SK-N-SH (cell line): ENCODE measurements around the gene AHCYL2. TPM values are rescaled to one million over a fixed set of nuclear protein-coding genes. Genes with fewer than 3 reads are reported as not detected.

Experiments used
- CTCF ChIA-PET: fragments of 300-600, 350-600 bp; formaldehyde crosslinking; extraction: SDS; loops from one replicate; lab custom pipeline; 2021; lab: Yijun Ruan, JAX
- POLR2A ChIA-PET: fragments of 350-600 bp; sonication (Branson Sonifier 250); formaldehyde crosslinking; extraction: SDS; loops from one replicate; lab custom pipeline; 2020; ENCODE audit warnings: antibody characterized with exemption, inconsistent platforms; lab: Yijun Ruan, JAX
- DNase-seq: peaks from one replicate; pipeline ENCODE4 v3.0.0; 2012
- H2AFZ ChIP-seq: fragments of 200-600 bp; sonication (generic); 2 replicates; pipeline ENCODE4 v1.8.1; 2016; ENCODE audit warnings: antibody characterized with exemption, mild to moderate bottlenecking, low read depth
- H3F3A ChIP-seq: fragments of 200-600 bp; sonication (generic); replicated peaks from 2 replicates; pipeline ENCODE3; 2016; ENCODE audit warnings: antibody characterized with exemption, mild to moderate bottlenecking; ENCODE audit not compliant: insufficient read depth
- H3K27ac ChIP-seq, 2 experiments: fragments of 200-500 bp in 1 of 2; fragments of 200-600 bp in 1 of 2; sonication (Bioruptor generic) in 1 of 2; sonication (generic), shearing (Covaris generic) in 1 of 2; 2 replicates each; pipeline versions ENCODE4 v1.5.1 to v1.6.1; 2014 to 2016; ENCODE audit warnings: low read depth in 2 of 2, inconsistent platforms in 1 of 2, low read length in 1 of 2, mild to moderate bottlenecking in 1 of 2, mixed read lengths in 1 of 2
- H3K27me3 ChIP-seq: fragments of 200-600 bp; sonication (generic), shearing (Covaris generic); 2 replicates; pipeline ENCODE4 v1.6.1; 2016; ENCODE audit warnings: mixed run types; ENCODE audit not compliant: insufficient read depth
- H3K36me3 ChIP-seq, 2 experiments: fragments of 200-500 bp in 1 of 2; fragments of 200-600 bp in 1 of 2; sonication (Bioruptor generic) in 1 of 2; sonication (generic) in 1 of 2; replicated peaks in 1 of 2; 2 replicates each; pipeline versions ENCODE3 to v1.5.1; 2014 to 2016; ENCODE audit warnings: low read length in 1 of 2, mild to moderate bottlenecking in 1 of 2; ENCODE audit not compliant: insufficient read depth in 2 of 2, control insufficient read depth in 1 of 2
- H3K4me1 ChIP-seq, 2 experiments: fragments of 200-500 bp in 1 of 2; fragments of 200-600 bp in 1 of 2; sonication (Bioruptor generic) in 1 of 2; sonication (generic), shearing (Covaris generic) in 1 of 2; 2 replicates each; pipeline versions ENCODE4 v1.5.1 to v1.6.1; 2014 to 2016; ENCODE audit warnings: low read depth in 1 of 2, low read length in 1 of 2, mixed run types in 1 of 2; ENCODE audit not compliant: insufficient read depth in 2 of 2, control insufficient read depth in 1 of 2
- H3K4me2 ChIP-seq: fragments of 200-600 bp; sonication (generic), shearing (Covaris generic); 2 replicates; pipeline ENCODE4 v1.6.1; 2017; ENCODE audit warnings: mixed run types
- H3K4me3 ChIP-seq, 2 experiments: fragments of 200-500 bp in 1 of 2; fragments of 200-600 bp in 1 of 2; sonication (Bioruptor generic) in 1 of 2; sonication (generic), shearing (Covaris generic) in 1 of 2; 2 replicates each; pipeline versions ENCODE4 v1.5.1 to v1.8.1; 2014 to 2016; ENCODE audit warnings: low read depth in 2 of 2, inconsistent platforms in 1 of 2, low read length in 1 of 2, mild to moderate bottlenecking in 1 of 2, mixed read lengths in 1 of 2, moderate library complexity in 1 of 2
- H3K79me2 ChIP-seq: fragments of 200-600 bp; sonication (generic); 2 replicates; pipeline ENCODE4 v1.8.1; 2017; ENCODE audit warnings: mild to moderate bottlenecking; ENCODE audit not compliant: insufficient read depth
- H3K9ac ChIP-seq: fragments of 200-600 bp; sonication (generic); 2 replicates; pipeline ENCODE4 v1.6.1; 2017; ENCODE audit warnings: mixed run types
- H3K9me2 ChIP-seq: fragments of 200-600 bp; sonication (generic); 2 replicates; pipeline ENCODE4 v1.6.1; 2017; ENCODE audit warnings: mixed run types
- H3K9me3 ChIP-seq: fragments of 200-600 bp; sonication (generic); 2 replicates; pipeline ENCODE4 v1.6.1; 2017; ENCODE audit warnings: mixed run types, mild to moderate bottlenecking, moderate library complexity
- H4K20me1 ChIP-seq: fragments of 200-600 bp; sonication (generic); 2 replicates; pipeline ENCODE4 v1.6.1; 2017; ENCODE audit warnings: mild to moderate bottlenecking, mixed run types; ENCODE audit not compliant: insufficient read depth
- ELF1 ChIP-seq: IDR thresholded peaks from 2 replicates; pipeline ENCODE4 v1.4.0; 2012
- MAX ChIP-seq: IDR thresholded peaks from 2 replicates; pipeline ENCODE4 v1.4.0; 2012; ENCODE audit warnings: low read depth
- NFIC ChIP-seq: IDR thresholded peaks from 2 replicates; pipeline ENCODE4 v1.4.0; 2012; ENCODE audit warnings: borderline replicate concordance
- POLR2AphosphoS5 ChIP-seq: IDR thresholded peaks from 2 replicates; pipeline ENCODE4 v1.6.1; 2012; ENCODE audit warnings: low read depth, low read length
- RAD21 ChIP-seq: IDR thresholded peaks from 2 replicates; pipeline ENCODE4 v1.6.1; 2012; ENCODE audit warnings: mild to moderate bottlenecking, low read length
- REST ChIP-seq: IDR thresholded peaks from 2 replicates; pipeline ENCODE4 v1.6.1; 2012; ENCODE audit warnings: mild to moderate bottlenecking, low read depth, low read length, moderate library complexity
- RFX5 ChIP-seq: IDR thresholded peaks from 2 replicates; pipeline ENCODE4 v1.6.1; 2012; ENCODE audit warnings: mild to moderate bottlenecking, improper control_type of control experiment, low read length
- ZBTB33 ChIP-seq: IDR thresholded peaks from 2 replicates; pipeline ENCODE4 v1.4.0; 2012; ENCODE audit warnings: low read depth, borderline replicate concordance
- WGBS: methylation state at CpG from one replicate; pipeline ENCODE4 v1.1.6; 2017; ENCODE audit warnings: low lambda C conversion rate; 5-methylcytosine and 5-hydroxymethylcytosine counted together
- polyA plus RNA-seq, 3 experiments: library from polyadenylated mRNA; depleted of rRNA; stranded (reverse); fragments of >200 nt; gene quantifications; 2 replicates each; pipeline ENCODE4 v1.2.3, GENCODE V29; 2012

AHCYL2 gene
- polyA plus RNA-seq, 1 of the 3 experiments (the other 2 are of a cell fraction), result 20.4 TPM

- Histone ChIP-seq H3K79me2 (no peaks in the 10 kb centered on the region), H3K4me2 (no peak overlapping the region)
Observed at GRCh38 chr7:129454249-129454551, 229.4 kb downstream of the AHCYL2 start.

GRCh38 chr7:129456421-129456820, 231.6 kb downstream of the AHCYL2 start:
- H3K9me2 ChIP-seq, result no peaks in the 10 kb centered on the region
- H3K36me3 ChIP-seq, result peaks cover 10 to 31% of the 10 kb centered on the region in 2 experiments
- no peaks in the 10 kb centered on the region for H3K9me3 ChIP-seq
- H3K27me3 ChIP-seq, result no peaks in the 10 kb centered on the region
- H3K27ac ChIP-seq, result no peak overlapping the region
- H3F3A ChIP-seq, result no peaks in the 10 kb centered on the region
- no peak overlapping the region for H3K4me3 ChIP-seq
- H3K79me2 ChIP-seq, result no peaks in the 10 kb centered on the region
- no peaks in the 10 kb centered on the region for H4K20me1 ChIP-seq
- 91% methylated on average over 10 of the region's 10 CpGs for WGBS
- H3K4me2 ChIP-seq, result no peak overlapping the region
- H3K9ac ChIP-seq, result no peak overlapping the region
- ChIA-PET POLR2A (no interaction called here), CTCF (no interaction called here)
- no peak for DNase-seq
- H2AFZ ChIP-seq, result no peak overlapping the region
- no peak for TF ChIP-seq RAD21
- no peak for TF ChIP-seq POLR2AphosphoS5
- no peak for TF ChIP-seq RFX5
- no peak for TF ChIP-seq REST
- TF ChIP-seq ZBTB33, result no peak
- no peak for TF ChIP-seq MAX
- TF ChIP-seq, all 33 proteins: peak for 0
- no peaks in the 10 kb centered on the region for H3K4me1 ChIP-seq

More at GRCh38 chr7:129454249-129454551, 229.4 kb downstream of the AHCYL2 start:
- ChIA-PET POLR2A (interaction anchor here (1.1 kb wide), 1 partner anchor 28 kb away, joined by 3 read pairs; no protein-coding TSS in a partner anchor), CTCF (interaction anchor here (1.0 to 2.6 kb wide), 4 partner anchors 23 to 236 kb away, joined by 3 to 7 read pairs (median 4); no protein-coding TSS in a partner anchor)
- H3K27ac ChIP-seq, result no peak overlapping the region
- H3F3A ChIP-seq, result no peaks in the 10 kb centered on the region
- H3K9ac ChIP-seq, result no peak overlapping the region
- no peak overlapping the region for H2AFZ ChIP-seq
- H3K9me2 ChIP-seq, result no peaks in the 10 kb centered on the region
- no peak overlapping the region for H3K4me3 ChIP-seq
- peaks cover 7 to 18% of the 10 kb centered on the region in 2 experiments for H3K36me3 ChIP-seq
- no peak for TF ChIP-seq NFIC
- TF ChIP-seq REST, result no peak
- no peak for TF ChIP-seq ELF1
- WGBS, result 95% methylated on average over 4 of the region's 4 CpGs
- H3K9me3 ChIP-seq, result no peaks in the 10 kb centered on the region
- H3K27me3 ChIP-seq, result no peaks in the 10 kb centered on the region
- no peaks in the 10 kb centered on the region for H3K4me1 ChIP-seq
- H4K20me1 ChIP-seq, result no peaks in the 10 kb centered on the region
- no peak for DNase-seq
